Adrenal gland (tissue), 12 donors: ENCODE results near the gene PAN3. TPM values are rescaled to one million over a fixed set of nuclear protein-coding genes. Genes with fewer than 3 reads are reported as not detected.

Experiments used
- DNase-seq, 7 donors: peaks; one replicate each; pipeline ENCODE4 v3.0.0-alpha.2; 2019 to 2020
- H3K27ac ChIP-seq, 5 donors: fragments of 200-600 bp; sonication (generic) in 4 of 5; 1 replicate in 3 of 5; 2 replicates in 2 of 5; pipeline versions ENCODE4 v1.5.1 to v1.8.0; 2016 to 2020; ENCODE audit warnings: mild to moderate bottlenecking in 1 of 5
- H3K27me3 ChIP-seq: fragments of 200-600 bp; 2 replicates; pipeline ENCODE4 v1.8.0; 2021
- H3K36me3 ChIP-seq, 2 donors: fragments of 200-600 bp; replicated peaks in 1 of 2; 1 replicate in 1 of 2; 2 replicates in 1 of 2; pipeline versions ENCODE4 v1.5.1 to v1.8.0; 2018 to 2022
- H3K4me1 ChIP-seq, 2 donors: fragments of 200-600 bp; replicated peaks in 1 of 2; 1 replicate in 1 of 2; 2 replicates in 1 of 2; pipeline versions ENCODE4 v1.5.1 to v1.8.0; 2018 to 2021
- H3K4me3 ChIP-seq, 4 donors: fragments of 200-600 bp; sonication (generic) in 3 of 4; one replicate each; pipeline ENCODE4 v1.5.1; 2016 to 2018
- H3K9me3 ChIP-seq, 3 donors: fragments of 200-600 bp; sonication (generic) in 1 of 3; replicated peaks in 1 of 3; 1 replicate in 2 of 3; 2 replicates in 1 of 3; pipeline versions ENCODE4 v1.5.1 to v1.8.0; 2016 to 2021
- POLR2A ChIP-seq, 2 donors: fragments of 450-650 bp; IDR thresholded peaks; one replicate each; pipeline ENCODE4 v1.6.1; 2017; ENCODE audit warnings: antibody characterized with exemption in 2 of 2, mild to moderate bottlenecking in 2 of 2, moderate library complexity in 1 of 2
- WGBS, 4 donors: extraction: QIAGEN DNeasy Blood & Tissue Kit in 2 of 4; methylation state at CpG; one replicate each; pipeline versions ENCODE4 v1.1.5 to v1.1.7; 2013 to 2017; 5-methylcytosine and 5-hydroxymethylcytosine counted together
- intact Hi-C, 2 donors: fragments of 100-400 bp; cut with DNase I; formaldehyde crosslinking; loops; one replicate each; pipeline versions ENCODE4 v1.14.1 to v1.15.0; 2022 to 2023
- polyA plus RNA-seq, 3 donors: library from polyadenylated mRNA; stranded (reverse); fragments of 200-250 nt in 2 of 3; fragments of 350-450 nt in 1 of 3; fragmentation: Illumina TruSeq in 1 of 3; extraction: RNeasy Lipid Tissue Mini Kit (QIAGEN cat#74804) in 1 of 3; gene quantifications; one replicate each; pipeline ENCODE4 v1.2.3, GENCODE V29; 2013 to 2014
- total RNA-seq, 9 donors: library from RNA; depleted of rRNA in 4 of 9; stranded (reverse); fragments of >200 nt in 4 of 9; fragments of 120-200 nt in 1 of 9; fragmentation: NEBNext Ultra II Directional in 1 of 9; extraction: Animal tissue kit (Norgen Biotek cat#: 25700) in 1 of 9; gene quantifications; one replicate each; pipeline versions ENCODE4 v1.1.0 to v1.2.4, GENCODE V29; 2013 to 2023
- TF ChIP-seq, protein P1 (sequence below), 6 experiments: fragments of 450-650 bp in 4 of 6; fragments of 200-600 bp in 2 of 6; sonication (generic) in 1 of 6; IDR thresholded peaks; 1 replicate in 5 of 6; 2 replicates in 1 of 6; pipeline versions ENCODE4 v1.5.1 to v1.8.0; 2016 to 2021; ENCODE audit warnings: antibody characterized with exemption in 6 of 6, mild to moderate bottlenecking in 2 of 6, moderate library complexity in 1 of 6
- donor health status: healthy with polysubstance abuse.
- donor health status: Bipolar disorder and iron deficiency.
- donor health status: DM: yes; HTN: yes; CAD: no.
- donor health status: DM: no; HTN: no; CAD: no.
- donor health status: DM: no; HTN: no; CAD: no.
- donor health status: DM: yes; HTN: yes; CAD: no.

PAN3 gene
- total and polyA plus RNA-seq, 12 donors, result 13.3 to 31.4 (median 23.7) TPM

DNA sequence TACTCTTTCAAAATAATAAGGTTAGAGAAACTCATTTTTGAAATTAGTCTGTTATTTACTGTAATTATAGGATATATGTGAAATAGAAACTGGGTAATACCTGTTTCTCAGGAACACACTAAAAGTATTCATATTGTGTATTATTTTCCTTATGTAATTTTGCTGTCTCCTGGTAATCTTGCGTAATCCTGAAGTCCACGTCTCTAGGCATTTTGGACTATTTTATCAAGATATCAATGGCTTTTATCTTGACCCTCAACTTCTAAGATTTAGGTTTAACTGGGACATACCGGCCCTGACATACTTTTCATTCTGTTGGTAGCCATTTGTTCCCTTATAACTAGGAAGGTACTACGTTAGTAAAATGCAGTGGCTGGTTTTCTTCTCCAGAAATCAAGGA lies 80.3 kb downstream of the PAN3 start:
- Histone ChIP-seq H3K27me3 (no peaks in the 10 kb centered on the region), H3K4me1 (peaks cover 5 to 7% of the 10 kb centered on the region in 2 donors), H3K36me3 (no peaks in the 10 kb centered on the region), H3K9me3 (peaks cover 0 to 5% (median 0%) of the 10 kb centered on the region in 3 donors), H3K4me3 (no peak overlapping the region), H3K27ac (no peak overlapping the region)
- WGBS, 4 donors, result 45 to 54% (median 48%) methylated on average over 4 of the region's 4 CpGs
- intact Hi-C loops, result no loop called here
- no peak for DNase-seq
- TF ChIP-seq, protein P1, sequence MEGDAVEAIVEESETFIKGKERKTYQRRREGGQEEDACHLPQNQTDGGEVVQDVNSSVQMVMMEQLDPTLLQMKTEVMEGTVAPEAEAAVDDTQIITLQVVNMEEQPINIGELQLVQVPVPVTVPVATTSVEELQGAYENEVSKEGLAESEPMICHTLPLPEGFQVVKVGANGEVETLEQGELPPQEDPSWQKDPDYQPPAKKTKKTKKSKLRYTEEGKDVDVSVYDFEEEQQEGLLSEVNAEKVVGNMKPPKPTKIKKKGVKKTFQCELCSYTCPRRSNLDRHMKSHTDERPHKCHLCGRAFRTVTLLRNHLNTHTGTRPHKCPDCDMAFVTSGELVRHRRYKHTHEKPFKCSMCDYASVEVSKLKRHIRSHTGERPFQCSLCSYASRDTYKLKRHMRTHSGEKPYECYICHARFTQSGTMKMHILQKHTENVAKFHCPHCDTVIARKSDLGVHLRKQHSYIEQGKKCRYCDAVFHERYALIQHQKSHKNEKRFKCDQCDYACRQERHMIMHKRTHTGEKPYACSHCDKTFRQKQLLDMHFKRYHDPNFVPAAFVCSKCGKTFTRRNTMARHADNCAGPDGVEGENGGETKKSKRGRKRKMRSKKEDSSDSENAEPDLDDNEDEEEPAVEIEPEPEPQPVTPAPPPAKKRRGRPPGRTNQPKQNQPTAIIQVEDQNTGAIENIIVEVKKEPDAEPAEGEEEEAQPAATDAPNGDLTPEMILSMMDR (IDR thresholded peaks at IDR 0.05), result no peak
- no peak for TF ChIP-seq POLR2A (IDR thresholded peaks at IDR 0.05)

DNA sequence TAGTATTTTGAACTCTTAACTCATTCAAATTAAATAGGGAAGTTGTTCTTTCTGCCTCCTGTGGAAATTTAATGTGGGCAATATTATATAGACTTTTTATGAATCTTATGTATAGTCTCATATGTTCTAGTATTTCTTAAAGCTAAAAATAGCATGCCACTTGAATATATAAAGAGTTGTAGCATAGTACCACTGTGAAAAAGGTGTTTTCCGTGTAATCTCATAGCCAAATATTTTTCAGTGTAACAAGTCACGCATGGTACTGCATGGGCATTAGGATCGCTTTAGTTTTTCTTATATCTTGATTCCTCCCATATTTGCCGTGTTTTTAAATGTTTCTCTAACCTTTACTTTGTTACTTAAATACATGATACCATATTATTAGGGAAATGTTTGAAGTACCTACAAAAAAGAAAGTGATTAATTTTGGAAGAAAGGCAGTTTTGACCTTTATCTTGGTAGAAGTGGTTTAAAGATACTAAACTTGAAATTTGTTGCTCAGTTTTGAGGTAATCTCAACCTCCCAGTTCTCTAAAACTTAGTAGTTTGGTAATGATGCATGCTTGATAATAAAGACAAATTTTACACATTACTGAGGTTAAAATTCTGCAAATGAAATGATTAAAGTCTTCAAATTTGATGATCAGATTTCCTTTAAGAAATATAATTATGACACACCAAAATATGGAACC lies 81.2 kb downstream of the PAN3 start:
- Histone ChIP-seq H3K4me3 (no peak overlapping the region), H3K27ac (no peak overlapping the region), H3K36me3 (no peaks in the 10 kb centered on the region), H3K27me3 (no peaks in the 10 kb centered on the region), H3K9me3 (peaks cover 0 to 5% (median 0%) of the 10 kb centered on the region in 3 donors), H3K4me1 (peaks cover 5 to 7% of the 10 kb centered on the region in 2 donors)
- TF ChIP-seq, protein P1 (IDR thresholded peaks at IDR 0.05), result no peak
- no peak for TF ChIP-seq POLR2A (IDR thresholded peaks at IDR 0.05)
- WGBS, 4 donors, result 91 to 97% (median 95%) methylated on average over 4 of the region's 4 CpGs
- intact Hi-C loops, result no loop called here
- DNase-seq, result no peak

DNA sequence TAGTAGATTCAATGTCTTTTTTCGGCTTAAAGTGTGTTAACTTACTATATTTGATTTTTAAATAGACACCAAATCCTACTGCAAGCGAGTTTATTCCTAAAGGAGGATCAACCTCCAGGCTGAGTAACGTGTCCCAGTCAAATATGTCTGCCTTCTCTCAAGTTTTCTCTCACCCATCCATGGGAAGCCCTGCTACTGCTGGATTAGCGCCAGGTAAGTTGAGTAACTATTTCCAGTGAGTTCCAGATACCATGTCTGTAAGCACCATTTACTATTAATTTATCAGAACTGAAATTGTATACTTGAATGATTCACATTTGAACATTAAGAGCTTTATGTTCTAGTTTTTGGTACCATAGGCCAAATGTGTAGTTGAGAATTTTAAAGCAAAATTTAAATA lies 81.8 kb downstream of the PAN3 start:
- WGBS, 4 donors, result 94 to 97% (median 96%) methylated on average over 4 of the region's 4 CpGs
- H3K36me3 ChIP-seq, result no peaks in the 10 kb centered on the region

DNA sequence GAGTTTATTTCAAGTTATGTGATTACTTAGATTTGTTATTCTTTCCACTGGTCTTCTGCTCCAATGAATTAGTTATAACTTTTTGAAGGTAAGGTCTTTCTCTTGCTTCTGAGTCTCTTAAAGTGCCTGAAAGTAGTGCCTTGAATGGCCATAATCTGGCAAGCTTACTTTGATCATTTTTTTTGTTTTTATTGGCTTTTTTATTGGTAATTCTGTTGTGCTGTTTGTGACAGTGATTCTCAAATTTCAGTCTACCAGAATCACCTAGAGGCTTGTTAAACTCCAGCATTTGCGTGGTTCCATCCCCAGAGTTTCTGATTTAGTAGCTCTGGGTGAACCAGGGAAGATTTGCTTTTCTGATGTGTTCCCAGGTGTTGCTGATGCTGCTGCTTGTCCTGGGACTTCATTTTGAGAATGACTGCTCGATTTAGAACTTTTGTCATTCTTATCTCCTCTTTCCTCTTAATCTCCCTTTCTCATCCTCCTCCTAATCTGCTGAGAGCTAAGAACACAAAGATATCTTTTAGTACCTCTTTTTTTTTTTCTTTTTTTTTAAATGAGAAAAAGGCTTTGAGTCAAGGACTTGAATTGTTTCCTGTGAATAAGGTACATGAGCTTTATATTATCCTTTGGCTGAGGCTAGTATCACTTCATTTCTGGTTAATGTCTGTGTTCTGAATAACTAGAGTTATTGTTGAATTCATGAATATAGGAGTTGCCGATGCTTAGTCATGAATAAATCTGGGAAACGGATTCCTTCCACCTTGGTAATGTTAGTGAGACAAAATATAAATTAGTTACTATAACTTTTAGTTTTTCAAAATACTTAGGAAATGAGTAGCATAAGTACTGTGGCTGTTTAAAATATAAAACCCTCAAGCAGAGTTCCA lies 91.4 kb downstream of the PAN3 start:
- no peaks in the 10 kb centered on the region for H3K4me1 ChIP-seq
- H3K36me3 ChIP-seq, result no peaks in the 10 kb centered on the region
- H3K27me3 ChIP-seq, result no peaks in the 10 kb centered on the region
- intact Hi-C loops, result no loop called here
- H3K27ac ChIP-seq, result no peak overlapping the region
- no peak for DNase-seq
- no peak overlapping the region for H3K4me3 ChIP-seq
- H3K9me3 ChIP-seq, result no peaks in the 10 kb centered on the region
- TF ChIP-seq POLR2A (IDR thresholded peaks at IDR 0.05), result no peak
- TF ChIP-seq, protein P1 (IDR thresholded peaks at IDR 0.05), result no peak
- WGBS, 4 donors, result 85 to 93% (median 90%) methylated on average over 4 of the region's 4 CpGs

More for the DNA sequence above, 81.8 kb downstream of the PAN3 start:
- Histone ChIP-seq H3K9me3 (peaks cover 0 to 5% (median 0%) of the 10 kb centered on the region in 3 donors), H3K27me3 (no peaks in the 10 kb centered on the region), H3K4me3 (no peak overlapping the region), H3K27ac (no peak overlapping the region), H3K4me1 (peaks cover 5 to 7% of the 10 kb centered on the region in 2 donors)
- peak in 3 of 7 donors; percentile 29 to 31 (median 29) for DNase-seq
- intact Hi-C loops, result no loop called here
- TF ChIP-seq, protein P1 (IDR thresholded peaks at IDR 0.05), result no peak
- no peak for TF ChIP-seq POLR2A (IDR thresholded peaks at IDR 0.05)
